Hippocampal formation (tissue), 2 donors: ENCODE results near the gene ZNF148.

ENCODE experiments used
- DNase-seq, 2 donors: peaks; one replicate each; lab custom pipeline; 2025; lab: John Stamatoyannopoulos, UW

Gene ZNF148

DNA sequence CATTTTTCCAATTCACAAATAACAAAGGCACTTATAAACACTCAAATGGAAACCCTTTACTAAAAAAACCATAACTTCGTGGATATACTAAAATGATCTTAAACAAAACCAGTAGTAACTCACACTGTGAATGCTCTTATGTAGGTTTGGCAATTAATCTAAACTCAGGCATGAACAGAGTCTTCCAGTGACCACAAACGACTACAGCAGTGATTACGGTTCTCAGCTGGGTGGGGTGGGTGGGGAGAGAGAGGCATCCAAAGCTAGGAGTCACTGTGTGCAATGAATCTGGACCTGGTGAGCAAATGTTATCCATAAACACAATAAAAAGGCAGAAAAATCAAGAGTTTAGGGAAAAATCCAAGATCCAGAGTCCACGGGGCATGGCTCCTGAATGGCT lies 183.9 kb downstream of the ZNF148 start:
- no peak for DNase-seq

DNA sequence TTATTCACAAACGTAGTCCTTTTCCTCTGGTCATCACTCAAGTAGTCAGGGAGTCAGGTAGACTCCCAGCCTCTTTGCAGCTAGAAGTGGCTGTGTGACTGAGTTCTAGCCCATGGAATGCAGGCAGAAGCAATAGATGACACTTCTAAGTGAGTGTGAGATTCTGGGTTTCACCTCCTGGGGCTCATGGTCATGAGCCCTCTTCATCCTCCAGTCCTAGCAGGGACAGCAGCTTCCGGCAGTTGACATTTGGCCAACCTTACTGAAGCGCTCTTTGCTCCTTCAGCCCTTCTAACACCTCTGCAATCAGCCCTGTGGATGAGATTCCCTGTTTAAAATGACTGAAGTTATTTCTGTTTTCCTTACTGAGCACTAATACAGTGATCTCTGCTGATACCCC lies 184.3 kb downstream of the ZNF148 start:
- DNase-seq, result no peak

DNA sequence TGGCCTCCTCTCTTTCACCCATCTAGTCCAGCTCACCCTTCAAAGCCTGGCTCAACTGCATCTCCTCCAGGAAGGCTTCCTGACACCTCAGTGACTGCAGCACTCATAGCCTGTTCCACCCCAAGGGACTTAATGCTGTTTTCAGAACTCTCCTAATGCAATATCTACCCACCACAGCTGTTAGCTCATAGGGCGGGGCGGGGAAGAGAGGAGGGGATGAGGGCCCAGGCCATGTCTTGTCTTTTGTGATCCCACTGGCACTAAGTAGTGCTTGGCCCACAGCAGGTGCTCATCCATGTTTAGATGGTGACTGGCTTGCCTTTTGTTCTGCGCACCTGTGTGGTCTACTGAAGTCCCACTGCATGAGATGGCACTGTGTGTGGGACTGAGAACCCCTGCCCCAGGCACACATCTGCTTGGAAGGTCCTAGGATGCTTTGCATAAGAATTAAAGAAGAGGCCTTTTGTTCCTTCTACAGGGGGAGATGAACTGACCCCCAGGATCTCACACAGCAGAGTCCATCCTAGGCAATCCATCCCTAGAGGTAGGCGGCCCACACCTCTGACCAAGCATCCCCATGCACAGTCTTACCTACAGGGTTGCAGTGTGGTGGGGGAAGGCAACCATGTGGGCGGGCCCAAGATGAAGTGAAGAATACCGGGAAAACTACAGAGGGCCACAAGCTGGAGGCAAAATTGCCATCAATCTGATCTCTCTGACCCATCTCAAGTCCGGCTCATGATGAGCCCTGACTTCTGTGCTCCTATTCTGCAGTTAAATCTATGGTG lies 185.6 kb downstream of the ZNF148 start:
- no peak for DNase-seq

- DNase-seq, result no peak
Measured at GRCh38 chr3:125188955-125189354, 186.2 kb downstream of the ZNF148 start.

DNA sequence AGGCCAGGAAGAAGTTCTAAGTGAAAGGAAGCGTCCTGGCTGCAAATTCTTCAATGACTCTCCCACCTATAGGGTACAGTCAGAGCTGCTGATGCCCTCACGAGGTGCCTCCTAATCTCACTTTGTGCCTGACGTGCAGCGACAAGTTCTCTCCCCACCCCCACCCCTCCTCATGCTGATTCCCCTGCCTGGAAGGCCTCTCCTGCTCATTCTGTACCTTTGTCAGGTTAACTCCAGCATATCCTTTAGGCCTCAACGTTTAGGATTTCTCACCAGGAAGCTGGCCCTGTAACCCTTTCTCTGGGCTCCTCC lies 187.6 kb downstream of the ZNF148 start:
- DNase-seq, result no peak

- DNase-seq, result no peak
Measured at GRCh38 chr3:125186800-125187598, 188.1 kb downstream of the ZNF148 start.

- DNase-seq, result peak in 1 of 2 donors; percentile 53
Measured at GRCh38 chr3:125186261-125186787, 188.8 kb downstream of the ZNF148 start.

- no peak for DNase-seq
Measured at GRCh38 chr3:125185805-125186204, 189.3 kb downstream of the ZNF148 start.

- DNase-seq, result peak in 1 of 2 donors; percentile 13
Measured at GRCh38 chr3:125179884-125180240, 195.3 kb downstream of the ZNF148 start.

GRCh38 chr3:125179143-125179883 lies 195.8 kb downstream of the ZNF148 start:
- DNase-seq, result no peak

DNA sequence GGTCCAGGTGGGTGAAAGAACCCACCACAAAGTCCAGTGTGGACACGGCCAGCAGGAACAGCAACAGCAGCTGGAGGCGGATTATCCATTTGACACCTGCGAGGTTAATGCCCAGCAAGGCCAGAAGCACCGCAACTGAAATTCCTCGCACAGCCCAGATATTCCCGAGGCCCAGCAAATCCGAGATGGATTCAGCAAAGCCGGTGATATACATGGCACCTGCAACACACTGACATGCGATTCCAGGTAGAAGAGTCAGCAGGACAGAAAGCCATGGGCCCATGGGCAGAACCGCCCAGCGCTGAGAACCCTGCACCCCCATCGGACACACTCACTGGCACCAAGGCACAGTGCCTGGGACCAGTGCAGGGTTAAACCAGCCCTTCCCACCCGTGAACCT lies 197.4 kb downstream of the ZNF148 start:
- DNase-seq, result no peak
